Common myeloid progenitor, CD34-positive (primary cell): Measurements from ENCODE around the gene LCOR.

Source experiments
- CTCF ChIA-PET: fragments of 350-600 bp; sonication (Branson Sonifier 250); formaldehyde crosslinking; loops from one replicate; lab custom pipeline; 2021; ENCODE audit warnings: antibody characterized with exemption; lab: Charles Lee
- POLR2A ChIA-PET: fragments of 350-600 bp; sonication (Branson Sonifier 250); formaldehyde crosslinking; loops from one replicate; lab custom pipeline; 2021; ENCODE audit warnings: antibody characterized with exemption; lab: Charles Lee
- DNase-seq, 3 donors: peaks; one replicate each; pipeline versions ENCODE4 v3.0.0 to v3.0.0-alpha.2; 2013
- H3K27ac ChIP-seq, 2 experiments: 1 replicate in 1 of 2; 2 replicates in 1 of 2; pipeline ENCODE4 v1.7.0; 2013; ENCODE audit warnings: inconsistent platforms in 2 of 2, low read length in 2 of 2, mild to moderate bottlenecking in 2 of 2, low read depth in 1 of 2, moderate library complexity in 1 of 2; ENCODE audit not compliant: severe bottlenecking in 2 of 2, insufficient read depth in 1 of 2, poor library complexity in 1 of 2
- H3K27me3 ChIP-seq, 5 experiments: replicated peaks in 2 of 5; 1 replicate in 3 of 5; 2 replicates in 2 of 5; pipeline versions ENCODE4 v1.6.1 to v1.7.0; 2013; ENCODE audit warnings: low read length in 4 of 5, mild to moderate bottlenecking in 2 of 5, moderate library complexity in 2 of 5, inconsistent platforms in 1 of 5; ENCODE audit not compliant: insufficient read depth in 5 of 5, control insufficient read depth in 4 of 5
- H3K36me3 ChIP-seq, 4 experiments: 1 replicate in 2 of 4; 2 replicates in 2 of 4; pipeline versions ENCODE4 v1.6.1 to v1.7.0; 2013; ENCODE audit warnings: low read length in 3 of 4, control low read depth in 1 of 4, mild to moderate bottlenecking in 1 of 4; ENCODE audit not compliant: control insufficient read depth in 4 of 4, insufficient read depth in 4 of 4
- H3K4me1 ChIP-seq, 4 experiments: 1 replicate in 3 of 4; 2 replicates in 1 of 4; pipeline versions ENCODE4 v1.6.1 to v1.7.1; 2013; ENCODE audit warnings: low read length in 3 of 4, mild to moderate bottlenecking in 3 of 4, control low read depth in 1 of 4, inconsistent platforms in 1 of 4, moderate library complexity in 1 of 4; ENCODE audit not compliant: control insufficient read depth in 4 of 4, insufficient read depth in 4 of 4; ENCODE audit errors: control extremely low read depth in 1 of 4
- H3K4me3 ChIP-seq, 7 experiments: 1 replicate in 4 of 7; 2 replicates in 3 of 7; pipeline versions ENCODE4 v1.5.1 to v1.7.0; 2013; ENCODE audit warnings: mild to moderate bottlenecking in 7 of 7, low read length in 6 of 7, moderate library complexity in 6 of 7, inconsistent platforms in 2 of 7, low read depth in 2 of 7, control low read depth in 1 of 7; ENCODE audit not compliant: insufficient read depth in 4 of 7, control insufficient read depth in 1 of 7; ENCODE audit errors: extremely low read depth in 1 of 7
- H3K9me3 ChIP-seq, 5 experiments: 1 replicate in 4 of 5; 2 replicates in 1 of 5; pipeline versions ENCODE4 v1.6.1 to v1.7.1; 2013; ENCODE audit warnings: low read length in 4 of 5, mild to moderate bottlenecking in 2 of 5, inconsistent platforms in 1 of 5, low read depth in 1 of 5, moderate library complexity in 1 of 5; ENCODE audit not compliant: control insufficient read depth in 4 of 5, insufficient read depth in 2 of 5; ENCODE audit errors: control extremely low read depth in 1 of 5
- WGBS: methylation state at CpG from one replicate; pipeline ENCODE4 v1.1.5; 2013; ENCODE audit not compliant: insufficient coverage; 5-methylcytosine and 5-hydroxymethylcytosine counted together

LCOR gene

GRCh38 chr10:96996275-96996965, 164.3 kb downstream of the LCOR start:
- peaks cover 0 to 8% (median 3%) of the 10 kb centered on the region in 4 experiments for H3K4me1 ChIP-seq
- H3K36me3 ChIP-seq = no peaks in the 10 kb centered on the region
- no peak for DNase-seq
- no peak overlapping the region for H3K4me3 ChIP-seq
- H3K27ac ChIP-seq = no peak overlapping the region
- WGBS = 94% methylated on average over 6 of the region's 6 CpGs
- ChIA-PET CTCF (interaction anchor here (1.0 to 3.9 kb wide), 6 partner anchors 10 to 67 kb away, joined by 3 to 22 read pairs (median 6); no protein-coding TSS in a partner anchor), POLR2A (no interaction called here)
- no peaks in the 10 kb centered on the region for H3K9me3 ChIP-seq
- H3K27me3 ChIP-seq = no peaks in the 10 kb centered on the region

- WGBS = 83% methylated on average over 14 of the region's 14 CpGs
- Histone ChIP-seq H3K27ac (no peak overlapping the region), H3K4me3 (no peak overlapping the region), H3K36me3 (no peaks in the 10 kb centered on the region), H3K4me1 (peaks cover 0 to 8% (median 2%) of the 10 kb centered on the region in 4 experiments), H3K9me3 (no peaks in the 10 kb centered on the region), H3K27me3 (no peaks in the 10 kb centered on the region)
- POLR2A ChIA-PET = no interaction called here
- CTCF ChIA-PET = interaction anchor here (0.9 kb wide), 1 partner anchor 19 kb away, joined by 3 read pairs; no protein-coding TSS in a partner anchor
- peak; percentile 13 to 60 (median 59) for DNase-seq
Observed at GRCh38 chr10:96998329-96998888, 166.3 kb downstream of the LCOR start.

- CTCF ChIA-PET = no interaction called here
- WGBS = 76% methylated on average over 2 of the region's 4 CpGs
Observed at GRCh38 chr10:96999337-96999736, 167.2 kb downstream of the LCOR start.

GRCh38 chr10:96999987-97000386, 167.9 kb downstream of the LCOR start:
- H3K4me3 ChIP-seq = no peak overlapping the region
- WGBS = 95% methylated on average over 2 of the region's 4 CpGs
- no peak for DNase-seq
- H3K27ac ChIP-seq = no peak overlapping the region
- H3K9me3 ChIP-seq = no peaks in the 10 kb centered on the region
- H3K4me1 ChIP-seq = peaks cover 0 to 8% (median 2%) of the 10 kb centered on the region in 4 experiments
- ChIA-PET CTCF (no interaction called here), POLR2A (no interaction called here)
- no peaks in the 10 kb centered on the region for H3K27me3 ChIP-seq
- H3K36me3 ChIP-seq = no peaks in the 10 kb centered on the region

More at GRCh38 chr10:96999337-96999736, 167.2 kb downstream of the LCOR start:
- Histone ChIP-seq H3K9me3 (no peaks in the 10 kb centered on the region), H3K4me3 (no peak overlapping the region), H3K27ac (no peak overlapping the region), H3K27me3 (no peaks in the 10 kb centered on the region), H3K4me1 (peaks cover 0 to 8% (median 2%) of the 10 kb centered on the region in 4 experiments), H3K36me3 (no peaks in the 10 kb centered on the region)
- POLR2A ChIA-PET = no interaction called here
- DNase-seq = no peak

GRCh38 chr10:97000487-97001182, 168.5 kb downstream of the LCOR start:
- Histone ChIP-seq H3K4me1 (peaks cover 0 to 7% (median 2%) of the 10 kb centered on the region in 4 experiments), H3K27me3 (no peaks in the 10 kb centered on the region), H3K36me3 (no peaks in the 10 kb centered on the region), H3K4me3 (no peak overlapping the region), H3K9me3 (no peaks in the 10 kb centered on the region), H3K27ac (no peak overlapping the region)
- no peak for DNase-seq
- WGBS = 91% methylated on average over 18 of the region's 25 CpGs
- CTCF ChIA-PET = interaction anchor here (1.1 kb wide), 1 partner anchor 89 kb away, joined by 3 read pairs; no protein-coding TSS in a partner anchor
- POLR2A ChIA-PET = no interaction called here

- Histone ChIP-seq H3K4me3 (no peak overlapping the region), H3K4me1 (no peaks in the 10 kb centered on the region), H3K9me3 (peaks cover 0 to 1% (median 0%) of the 10 kb centered on the region in 5 experiments), H3K27me3 (no peaks in the 10 kb centered on the region), H3K36me3 (no peaks in the 10 kb centered on the region), H3K27ac (no peak overlapping the region)
- ChIA-PET POLR2A (interaction anchor here (0.6 kb wide), 1 partner anchor 260 kb away, joined by 3 read pairs; no protein-coding TSS in a partner anchor), CTCF (interaction anchor here (1.0 to 1.1 kb wide), 2 partner anchors 16 to 90 kb away, joined by 3 read pairs; no protein-coding TSS in a partner anchor)
- 97% methylated on average over 14 of the region's 17 CpGs for WGBS
- no peak for DNase-seq
Observed at GRCh38 chr10:97001183-97001991, 169.3 kb downstream of the LCOR start.
